ENCODE results near the gene AFF1.

DNA sequence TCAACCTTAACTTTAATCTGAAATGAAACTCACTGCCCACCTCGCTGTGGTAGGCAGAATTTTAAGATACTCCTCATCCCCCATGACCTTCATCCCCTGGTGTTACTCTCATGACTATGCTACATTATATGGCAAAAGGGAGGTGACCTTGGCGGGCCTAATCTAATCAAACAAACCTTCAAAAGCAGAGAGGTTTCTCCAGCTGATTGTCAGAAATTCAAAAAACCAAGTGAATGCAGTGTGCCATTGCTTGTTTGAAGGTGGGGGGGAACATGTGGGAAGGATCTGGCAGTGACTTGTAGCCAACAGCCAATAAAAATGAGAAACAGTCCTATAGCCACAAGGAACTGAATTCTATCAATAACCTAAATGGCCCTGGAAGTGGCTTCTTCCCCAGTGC lies 237.1 kb downstream of the AFF1 start:
- no peak for TF ChIP-seq TCF7L2 (IDR thresholded peaks at IDR 0.05; ENCODE audit: low read depth, low read length)
- TF ChIP-seq, protein P1, sequence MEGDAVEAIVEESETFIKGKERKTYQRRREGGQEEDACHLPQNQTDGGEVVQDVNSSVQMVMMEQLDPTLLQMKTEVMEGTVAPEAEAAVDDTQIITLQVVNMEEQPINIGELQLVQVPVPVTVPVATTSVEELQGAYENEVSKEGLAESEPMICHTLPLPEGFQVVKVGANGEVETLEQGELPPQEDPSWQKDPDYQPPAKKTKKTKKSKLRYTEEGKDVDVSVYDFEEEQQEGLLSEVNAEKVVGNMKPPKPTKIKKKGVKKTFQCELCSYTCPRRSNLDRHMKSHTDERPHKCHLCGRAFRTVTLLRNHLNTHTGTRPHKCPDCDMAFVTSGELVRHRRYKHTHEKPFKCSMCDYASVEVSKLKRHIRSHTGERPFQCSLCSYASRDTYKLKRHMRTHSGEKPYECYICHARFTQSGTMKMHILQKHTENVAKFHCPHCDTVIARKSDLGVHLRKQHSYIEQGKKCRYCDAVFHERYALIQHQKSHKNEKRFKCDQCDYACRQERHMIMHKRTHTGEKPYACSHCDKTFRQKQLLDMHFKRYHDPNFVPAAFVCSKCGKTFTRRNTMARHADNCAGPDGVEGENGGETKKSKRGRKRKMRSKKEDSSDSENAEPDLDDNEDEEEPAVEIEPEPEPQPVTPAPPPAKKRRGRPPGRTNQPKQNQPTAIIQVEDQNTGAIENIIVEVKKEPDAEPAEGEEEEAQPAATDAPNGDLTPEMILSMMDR (IDR thresholded peaks at IDR 0.05): no peak

Measured in Panc1 (cell line).